Measurements from ENCODE around the gene RYR2.

DNA sequence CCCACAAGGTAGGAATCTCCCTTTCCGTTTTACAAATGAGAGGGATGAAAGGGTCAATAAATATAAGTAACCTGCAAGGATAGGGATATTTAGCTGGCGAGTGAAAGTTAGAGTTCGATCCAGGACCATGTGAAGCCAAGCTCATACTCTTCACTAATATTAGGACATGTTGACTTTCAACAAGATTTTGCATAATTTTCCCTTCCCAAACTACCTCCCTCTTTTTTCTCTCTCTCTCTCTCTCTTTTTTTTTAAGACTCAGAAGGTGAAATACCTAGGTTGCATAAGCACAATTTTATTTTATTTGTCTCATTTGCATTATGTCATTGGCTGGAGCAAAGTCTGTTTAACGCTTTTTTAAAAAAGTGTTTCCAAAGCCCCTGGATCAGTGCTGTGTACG, 29.6 kb upstream of the RYR2 start:
- no peak for TF ChIP-seq POLR2AphosphoS5 (IDR thresholded peaks at IDR 0.05)
- TF ChIP-seq CTCF (IDR thresholded peaks at IDR 0.05) = no peak
